OCI-LY7 (cell line): ENCODE data around the gene SLC25A13. TPM values are rescaled to one million over a fixed set of nuclear protein-coding genes. Genes with fewer than 3 reads are reported as not detected.

ENCODE experiments used
- BruUV-seq: library from RNA; stranded (reverse); fragments of 400-500 nt; replicated peaks from 2 replicates; lab custom pipeline; 2021; lab: Mats Ljungman, UMichigan
- CTCF ChIA-PET: fragments of 300-600 bp; sonication (Branson Sonifier 250); formaldehyde crosslinking; loops from one replicate; lab custom pipeline; 2022; ENCODE audit warnings: antibody characterized with exemption; ENCODE audit not compliant: unreplicated experiment; lab: Charles Lee
- POLR2A ChIA-PET: fragments of 300-600 bp; sonication (Branson Sonifier 250); formaldehyde crosslinking; loops from one replicate; lab custom pipeline; 2022; ENCODE audit warnings: antibody characterized with exemption; lab: Charles Lee
- DNase-seq: peaks from one replicate; pipeline ENCODE4 v3.0.0-alpha.2; 2015; ENCODE audit warnings: low spot score
- H2AFZ ChIP-seq: fragments of 200-600 bp; sonication (generic), shearing (Covaris generic); 2 replicates; pipeline ENCODE4 v1.6.1; 2014; ENCODE audit warnings: mild to moderate bottlenecking, antibody characterized with exemption, low read length, moderate library complexity
- H3K27ac ChIP-seq: fragments of 200-600 bp; sonication (generic); 2 replicates; pipeline ENCODE4 v1.5.1; 2014; ENCODE audit warnings: mixed run types, low read depth, mild to moderate bottlenecking, moderate library complexity, low read length, inconsistent platforms; ENCODE audit not compliant: poor library complexity, severe bottlenecking
- H3K36me3 ChIP-seq: fragments of 200-600 bp; sonication (generic); 2 replicates; pipeline ENCODE4 v1.6.1; 2014; ENCODE audit warnings: mild to moderate bottlenecking, antibody characterized with exemption, low read length, moderate library complexity, mixed read lengths; ENCODE audit not compliant: insufficient read depth
- H3K4me1 ChIP-seq: fragments of 200-600 bp; sonication (generic); 2 replicates; pipeline ENCODE4 v1.5.1; 2014; ENCODE audit warnings: mild to moderate bottlenecking, low read length; ENCODE audit not compliant: insufficient read depth, poor library complexity, severe bottlenecking
- H3K4me2 ChIP-seq: fragments of 200-600 bp; sonication (generic); 2 replicates; pipeline ENCODE4 v1.6.1; 2014; ENCODE audit warnings: mild to moderate bottlenecking, low read length
- H3K4me3 ChIP-seq: fragments of 200-600 bp; sonication (generic); 2 replicates; pipeline ENCODE4 v1.5.1; 2014; ENCODE audit warnings: mild to moderate bottlenecking, low read depth, low read length; ENCODE audit not compliant: poor library complexity, severe bottlenecking
- H3K79me2 ChIP-seq: fragments of 200-600 bp; sonication (generic); 2 replicates; pipeline ENCODE4 v1.6.1; 2016; ENCODE audit warnings: low read depth, mild to moderate bottlenecking, low read length, moderate library complexity, mixed read lengths; ENCODE audit not compliant: insufficient read depth
- H3K9me2 ChIP-seq: fragments of 200-600 bp; sonication (generic); 2 replicates; pipeline ENCODE4 v1.6.1; 2016; ENCODE audit warnings: mild to moderate bottlenecking, low read length, mixed read lengths; ENCODE audit not compliant: insufficient read depth
- H3K9me3 ChIP-seq: fragments of 200-600 bp; sonication (generic); 2 replicates; pipeline ENCODE4 v1.6.1; 2014; ENCODE audit warnings: mild to moderate bottlenecking, mixed run types, low read length, mixed read lengths
- H4K20me1 ChIP-seq: fragments of 200-600 bp; sonication (generic); 2 replicates; pipeline ENCODE4 v1.6.1; 2014; ENCODE audit warnings: mild to moderate bottlenecking, antibody characterized with exemption, low read length, moderate library complexity, mixed read lengths; ENCODE audit not compliant: insufficient read depth
- EZH2phosphoT487 ChIP-seq: fragments of 200-600 bp; sonication (generic); IDR thresholded peaks from 2 replicates; pipeline ENCODE4 v1.6.1; 2018; ENCODE audit warnings: low read depth, borderline replicate concordance, mild to moderate bottlenecking, mixed run types, antibody characterized with exemption, low read length, moderate library complexity, mixed read lengths
- intact Hi-C: fragments of 100-400 bp; cut with micrococcal nuclease; formaldehyde crosslinking; loops from one replicate; pipeline ENCODE4 v1.10.0; 2022; ENCODE audit not compliant: unreplicated experiment
- total RNA-seq, 2 experiments: library from RNA; depleted of rRNA in 1 of 2; stranded (reverse); fragments of >200 nt in 1 of 2; shearing (Covaris generic) in 1 of 2; gene quantifications; 2 replicates each; pipeline ENCODE4 v1.2.3, GENCODE V29; 2014 to 2022
- TF ChIP-seq, protein P1 (sequence below): fragments of 200-600 bp; sonication (generic); conservative IDR thresholded peaks from 2 replicates; pipeline ENCODE4 v1.5.1; 2014; ENCODE audit warnings: mild to moderate bottlenecking, antibody characterized with exemption, low read length, moderate library complexity, mixed read lengths

Gene SLC25A13
- total RNA-seq, 2 experiments from 2014 or later = 0.63 TPM; not detected in 1

DNA sequence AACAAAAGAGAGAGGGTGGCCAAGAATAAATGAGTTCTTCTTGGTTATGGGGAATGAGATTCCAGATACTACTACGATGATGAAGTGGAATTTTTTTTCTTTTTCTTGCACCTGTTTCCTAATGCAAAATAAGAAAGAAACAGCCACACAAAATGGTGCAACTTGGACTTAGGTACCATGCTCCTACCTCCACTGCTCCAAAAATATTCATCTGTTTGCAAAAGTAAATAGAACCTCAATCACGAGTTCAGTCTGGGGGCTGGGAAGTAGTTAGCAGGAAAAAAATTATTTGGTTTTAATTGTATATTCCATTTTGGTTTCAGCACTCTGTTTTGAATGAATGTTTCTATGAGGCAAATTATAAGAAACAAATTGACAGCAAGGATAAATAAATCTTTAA is 73.5 kb downstream of the SLC25A13 start:
- H3K27ac ChIP-seq = no peak overlapping the region
- intact Hi-C loops = no loop called here
- no peak overlapping the region for H3K4me2 ChIP-seq
- TF ChIP-seq EZH2phosphoT487 = no peak
- TF ChIP-seq, protein P1, sequence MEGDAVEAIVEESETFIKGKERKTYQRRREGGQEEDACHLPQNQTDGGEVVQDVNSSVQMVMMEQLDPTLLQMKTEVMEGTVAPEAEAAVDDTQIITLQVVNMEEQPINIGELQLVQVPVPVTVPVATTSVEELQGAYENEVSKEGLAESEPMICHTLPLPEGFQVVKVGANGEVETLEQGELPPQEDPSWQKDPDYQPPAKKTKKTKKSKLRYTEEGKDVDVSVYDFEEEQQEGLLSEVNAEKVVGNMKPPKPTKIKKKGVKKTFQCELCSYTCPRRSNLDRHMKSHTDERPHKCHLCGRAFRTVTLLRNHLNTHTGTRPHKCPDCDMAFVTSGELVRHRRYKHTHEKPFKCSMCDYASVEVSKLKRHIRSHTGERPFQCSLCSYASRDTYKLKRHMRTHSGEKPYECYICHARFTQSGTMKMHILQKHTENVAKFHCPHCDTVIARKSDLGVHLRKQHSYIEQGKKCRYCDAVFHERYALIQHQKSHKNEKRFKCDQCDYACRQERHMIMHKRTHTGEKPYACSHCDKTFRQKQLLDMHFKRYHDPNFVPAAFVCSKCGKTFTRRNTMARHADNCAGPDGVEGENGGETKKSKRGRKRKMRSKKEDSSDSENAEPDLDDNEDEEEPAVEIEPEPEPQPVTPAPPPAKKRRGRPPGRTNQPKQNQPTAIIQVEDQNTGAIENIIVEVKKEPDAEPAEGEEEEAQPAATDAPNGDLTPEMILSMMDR = no peak
- no peaks in the 10 kb centered on the region for H4K20me1 ChIP-seq
- H3K36me3 ChIP-seq = no peaks in the 10 kb centered on the region
- no peaks in the 10 kb centered on the region for H3K9me3 ChIP-seq
- ChIA-PET POLR2A (no interaction called here), CTCF (no interaction called here)
- H3K9me2 ChIP-seq = no peaks in the 10 kb centered on the region
- H2AFZ ChIP-seq = no peak overlapping the region
- no peak overlapping the region for H3K4me3 ChIP-seq
- no peaks in the 10 kb centered on the region for H3K79me2 ChIP-seq
- H3K4me1 ChIP-seq = no peaks in the 10 kb centered on the region
- no peak for DNase-seq
- no TSS peak for BruUV-seq

- Histone ChIP-seq H3K79me2 (no peaks in the 10 kb centered on the region), H3K9me3 (no peaks in the 10 kb centered on the region), H3K4me2 (no peak overlapping the region), H2AFZ (no peak overlapping the region), H4K20me1 (no peaks in the 10 kb centered on the region), H3K27ac (no peak overlapping the region), H3K9me2 (no peaks in the 10 kb centered on the region), H3K4me3 (no peak overlapping the region), H3K36me3 (no peaks in the 10 kb centered on the region), H3K4me1 (no peaks in the 10 kb centered on the region)
- ChIA-PET POLR2A (no interaction called here), CTCF (no interaction called here)
- intact Hi-C loops = no loop called here
- DNase-seq = no peak
- TF ChIP-seq, protein P1 = no peak
- TF ChIP-seq EZH2phosphoT487 = no peak
- no TSS peak for BruUV-seq
Measured at GRCh38 chr7:96246919-96247318, 75.0 kb downstream of the SLC25A13 start.

DNA sequence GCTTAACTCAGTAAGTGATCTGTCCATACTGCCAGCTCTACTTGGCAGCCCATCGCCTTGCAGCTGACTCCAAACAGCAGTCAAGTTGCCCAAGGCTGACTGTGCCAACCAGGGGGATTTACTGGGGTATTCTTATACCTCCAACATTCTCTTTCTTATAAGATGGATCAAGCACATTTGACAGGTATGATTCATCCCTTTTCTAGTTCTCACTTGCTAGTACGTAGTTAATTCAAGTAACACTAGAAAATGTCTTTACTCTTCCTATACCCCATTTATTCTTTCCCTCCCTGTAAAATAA is 77.0 kb downstream of the SLC25A13 start:
- CTCF ChIA-PET = no interaction called here
- no TSS peak for BruUV-seq

More for the DNA sequence above, 77.0 kb downstream of the SLC25A13 start:
- H4K20me1 ChIP-seq = no peaks in the 10 kb centered on the region
- no peak overlapping the region for H3K4me2 ChIP-seq
- intact Hi-C loops = no loop called here
- H3K9me2 ChIP-seq = no peaks in the 10 kb centered on the region
- POLR2A ChIA-PET = no interaction called here
- no peaks in the 10 kb centered on the region for H3K79me2 ChIP-seq
- H2AFZ ChIP-seq = no peak overlapping the region
- H3K27ac ChIP-seq = no peak overlapping the region
- H3K4me1 ChIP-seq = no peaks in the 10 kb centered on the region
- TF ChIP-seq EZH2phosphoT487 = no peak
- TF ChIP-seq, protein P1 = no peak
- no peaks in the 10 kb centered on the region for H3K9me3 ChIP-seq
- no peak for DNase-seq
- H3K36me3 ChIP-seq = no peaks in the 10 kb centered on the region
- H3K4me3 ChIP-seq = no peak overlapping the region
